ENCODE measurements around the gene RERE. TPM values are rescaled to one million over a fixed set of nuclear protein-coding genes. Genes with fewer than 3 reads are reported as not detected.
A peak's percentile ranks its signal among the peaks of the same experiment; 100 is the strongest.
"Not testable (repeated sequence)": the region's sequence is repeated elsewhere in the genome, so short reads cannot be mapped to it uniquely, and the experiment has no call there.

The RERE gene
- total and polyA plus RNA-seq, 4 donors = 26.8 to 133 (median 82.7) TPM

DNA sequence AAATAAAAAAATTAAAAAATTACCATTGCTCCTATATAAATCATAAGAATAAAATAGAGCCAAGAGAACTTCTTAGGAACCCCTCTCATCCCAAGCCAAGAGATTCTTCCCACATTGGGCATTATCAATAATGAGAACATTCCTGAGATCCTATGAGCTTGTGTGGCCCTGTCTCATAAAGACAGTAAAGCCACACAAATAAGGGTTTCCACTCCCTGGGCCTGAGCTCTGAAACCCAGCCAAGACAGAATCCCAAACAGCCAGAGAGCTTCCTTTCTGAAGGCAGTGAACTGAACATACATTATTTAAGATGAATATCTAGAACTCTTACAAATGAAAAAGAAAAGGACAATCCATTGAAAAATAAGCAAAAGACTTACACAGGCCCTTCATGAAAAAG, 431.2 kb downstream of the RERE start:
- peaks cover 0 to 4% of the 10 kb centered on the region in 2 donors for H3K36me3 ChIP-seq (ENCODE audit: control insufficient read depth in 1 of 2, insufficient read depth in 2 of 2, low read length in 1 of 2)
- intact Hi-C loops (cut with DNase I) = no loop called here
- H3K27ac ChIP-seq (ENCODE audit: low read depth in 1 of 2, low read length in 2 of 2) = no peak overlapping the region
- H3K9me3 ChIP-seq (ENCODE audit: control insufficient read depth, low read length) = no peaks in the 10 kb centered on the region
- H3K4me1 ChIP-seq (ENCODE audit: control insufficient read depth in 1 of 2, insufficient read depth in 2 of 2, low read length in 2 of 2) = no peaks in the 10 kb centered on the region
- ATAC-seq (ENCODE audit: low FRiP score) (no peak), DNase-seq (no peak)
- no peak overlapping the region for H3K4me3 ChIP-seq (ENCODE audit: low read length in 2 of 2)
- no peaks in the 10 kb centered on the region for H3K27me3 ChIP-seq (ENCODE audit: control insufficient read depth in 1 of 2, insufficient read depth in 2 of 2, low read length in 1 of 2)

DNA sequence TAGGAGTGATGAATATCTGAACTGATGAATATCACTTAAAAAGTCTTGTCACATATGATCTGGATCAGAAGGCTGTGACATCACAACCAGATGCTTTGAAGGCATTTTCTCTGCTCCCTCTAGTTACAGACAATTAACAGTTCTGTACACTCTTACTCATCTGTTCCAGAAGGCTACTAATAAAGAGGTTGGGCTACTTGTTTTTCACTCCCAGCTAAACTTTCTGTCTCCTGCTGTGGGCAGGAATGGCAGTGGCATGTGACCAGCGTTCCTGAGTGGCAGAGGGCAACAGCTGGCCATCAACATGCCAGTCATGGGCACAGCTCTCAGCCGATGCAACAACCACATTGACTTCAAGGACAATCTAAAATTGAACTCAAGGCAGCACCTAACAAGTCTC, 432.9 kb downstream of the RERE start:
- Histone ChIP-seq H3K9me3 (ENCODE audit: control insufficient read depth, low read length) (no peaks in the 10 kb centered on the region), H3K27ac (ENCODE audit: low read depth in 1 of 2, low read length in 2 of 2) (peak overlapping the region in 1 of 2 donors; percentile 29), H3K27me3 (ENCODE audit: control insufficient read depth in 1 of 2, insufficient read depth in 2 of 2, low read length in 1 of 2) (no peaks in the 10 kb centered on the region), H3K4me1 (ENCODE audit: control insufficient read depth in 1 of 2, insufficient read depth in 2 of 2, low read length in 2 of 2) (no peaks in the 10 kb centered on the region), H3K4me3 (ENCODE audit: low read length in 2 of 2) (no peak overlapping the region), H3K36me3 (ENCODE audit: control insufficient read depth in 1 of 2, insufficient read depth in 2 of 2, low read length in 1 of 2) (peaks cover 0 to 2% of the 10 kb centered on the region in 2 donors)
- intact Hi-C loops (cut with DNase I) = no loop called here
- WGBS, 2 donors = 49 to 54% methylated on average over 2 of the region's 2 CpGs
- ATAC-seq (ENCODE audit: low FRiP score) = no peak
- DNase-seq = no peak

DNA sequence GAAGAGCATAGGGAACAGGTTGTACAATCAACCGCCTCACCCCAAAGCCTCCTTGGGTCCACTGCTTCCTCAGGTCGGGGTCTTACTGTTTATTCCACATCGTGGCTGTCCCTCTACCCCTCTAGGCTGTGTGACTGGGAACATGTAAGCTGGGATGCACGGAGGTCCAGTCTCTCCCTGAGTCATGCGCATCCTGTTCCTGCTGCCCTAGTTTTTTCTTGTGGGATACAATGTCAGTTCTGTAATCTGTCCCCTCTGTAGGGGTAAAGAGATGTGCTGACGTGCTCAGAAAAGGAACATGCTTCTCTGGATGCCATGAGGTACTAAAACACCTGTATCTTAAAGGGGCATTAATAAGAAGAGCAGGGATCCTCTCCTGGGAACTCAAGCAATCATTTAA, 433.4 kb downstream of the RERE start:
- Histone ChIP-seq H3K9me3 (ENCODE audit: control insufficient read depth, low read length) (no peaks in the 10 kb centered on the region), H3K27me3 (ENCODE audit: control insufficient read depth in 1 of 2, insufficient read depth in 2 of 2, low read length in 1 of 2) (no peaks in the 10 kb centered on the region), H3K4me3 (ENCODE audit: low read length in 2 of 2) (no peak overlapping the region), H3K27ac (ENCODE audit: low read depth in 1 of 2, low read length in 2 of 2) (no peak overlapping the region), H3K4me1 (ENCODE audit: control insufficient read depth in 1 of 2, insufficient read depth in 2 of 2, low read length in 2 of 2) (no peaks in the 10 kb centered on the region), H3K36me3 (ENCODE audit: control insufficient read depth in 1 of 2, insufficient read depth in 2 of 2, low read length in 1 of 2) (no peaks in the 10 kb centered on the region)
- ATAC-seq (ENCODE audit: low FRiP score) = no peak
- intact Hi-C loops (cut with DNase I) = no loop called here
- 74 to 82% methylated on average over 6 of the region's 6 CpGs for WGBS, 2 donors
- no peak for DNase-seq

DNA sequence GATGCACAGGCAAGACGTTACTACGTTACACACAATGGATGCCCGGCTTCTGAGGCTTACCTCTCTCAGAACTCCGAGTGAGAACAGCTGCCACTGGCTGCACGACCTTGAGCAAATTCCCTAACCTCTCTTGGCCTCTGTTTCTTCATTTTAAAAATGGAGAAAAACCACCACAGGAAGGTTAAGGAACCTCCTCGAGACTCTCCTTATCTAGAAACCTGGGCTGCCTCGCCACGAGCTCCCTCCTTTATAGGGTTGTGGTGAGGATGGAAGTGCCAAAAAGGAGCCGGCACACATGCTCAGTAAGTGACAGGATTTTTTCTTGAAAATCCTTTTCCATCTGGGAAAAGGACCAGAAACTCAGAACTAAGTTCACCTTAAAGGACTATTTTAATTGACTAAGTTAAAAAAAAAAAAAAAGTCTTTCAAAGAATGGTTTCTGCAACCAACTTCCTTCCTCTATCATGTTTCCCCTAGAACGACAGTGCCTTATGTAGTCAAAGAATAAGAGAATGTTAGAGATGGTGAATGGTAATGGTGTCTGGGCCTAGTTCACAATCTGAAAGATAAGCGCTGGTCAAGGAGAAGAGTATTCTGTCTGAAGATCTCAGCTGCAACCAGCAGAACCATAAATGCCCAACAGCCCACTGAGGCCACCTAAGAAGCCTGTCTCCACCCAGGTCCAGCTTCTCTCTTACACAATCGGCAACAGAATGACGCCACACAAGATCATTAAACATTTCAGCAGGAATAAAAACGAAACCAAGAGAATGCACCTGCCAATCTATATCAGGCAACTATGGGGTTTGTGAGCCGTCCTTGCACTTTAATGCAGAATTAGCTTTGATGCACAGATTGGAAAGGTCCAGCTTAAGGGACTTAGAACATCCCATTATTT, 434.6 kb downstream of the RERE start:
- ATAC-seq (ENCODE audit: low FRiP score) = no peak
- H3K27ac ChIP-seq (ENCODE audit: low read depth in 1 of 2, low read length in 2 of 2) = no peak overlapping the region
- WGBS, 2 donors = 67 to 68% methylated on average over 15 of the region's 15 CpGs
- intact Hi-C loops (cut with DNase I) = no loop called here
- H3K9me3 ChIP-seq (ENCODE audit: control insufficient read depth, low read length) = no peaks in the 10 kb centered on the region
- no peaks in the 10 kb centered on the region for H3K36me3 ChIP-seq (ENCODE audit: control insufficient read depth in 1 of 2, insufficient read depth in 2 of 2, low read length in 1 of 2)
- H3K27me3 ChIP-seq (ENCODE audit: control insufficient read depth in 1 of 2, insufficient read depth in 2 of 2, low read length in 1 of 2) = no peaks in the 10 kb centered on the region
- no peak for DNase-seq
- no peaks in the 10 kb centered on the region for H3K4me1 ChIP-seq (ENCODE audit: control insufficient read depth in 1 of 2, insufficient read depth in 2 of 2, low read length in 2 of 2)
- H3K4me3 ChIP-seq (ENCODE audit: low read length in 2 of 2) = no peak overlapping the region

DNA sequence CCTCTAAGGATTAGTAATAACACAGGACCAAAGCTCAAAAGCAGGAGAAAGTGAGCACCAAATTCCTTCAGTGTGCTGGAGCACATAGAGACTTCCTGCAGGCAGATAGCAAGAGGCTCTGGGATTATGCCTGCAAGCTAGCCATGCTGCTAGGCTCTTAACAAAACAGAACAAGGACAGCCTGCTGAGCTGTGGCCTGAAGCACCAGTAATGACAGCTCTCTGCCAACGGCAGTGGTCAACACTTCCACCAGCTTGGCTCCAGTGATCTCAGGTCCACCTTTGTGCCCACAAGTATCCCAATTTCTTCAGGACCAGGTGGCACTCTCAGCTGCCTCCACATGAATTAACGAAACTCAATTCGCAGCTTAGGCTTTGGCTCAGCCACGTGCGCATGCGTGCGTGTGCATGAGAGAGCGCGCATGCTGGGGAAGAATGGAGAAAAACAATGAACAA, 435.4 kb downstream of the RERE start:
- ATAC-seq (ENCODE audit: low FRiP score) = no peak
- H3K9me3 ChIP-seq (ENCODE audit: control insufficient read depth, low read length) = no peaks in the 10 kb centered on the region
- no peaks in the 10 kb centered on the region for H3K36me3 ChIP-seq (ENCODE audit: control insufficient read depth in 1 of 2, insufficient read depth in 2 of 2, low read length in 1 of 2)
- no peaks in the 10 kb centered on the region for H3K27me3 ChIP-seq (ENCODE audit: control insufficient read depth in 1 of 2, insufficient read depth in 2 of 2, low read length in 1 of 2)
- no peak for DNase-seq
- peak overlapping the region in 1 of 2 donors; percentile 14 for H3K27ac ChIP-seq (ENCODE audit: low read depth in 1 of 2, low read length in 2 of 2)
- WGBS, 2 donors = 81 to 82% methylated on average over 9 of the region's 9 CpGs
- H3K4me1 ChIP-seq (ENCODE audit: control insufficient read depth in 1 of 2, insufficient read depth in 2 of 2, low read length in 2 of 2) = no peaks in the 10 kb centered on the region
- intact Hi-C loops (cut with DNase I) = no loop called here
- H3K4me3 ChIP-seq (ENCODE audit: low read length in 2 of 2) = no peak overlapping the region

DNA sequence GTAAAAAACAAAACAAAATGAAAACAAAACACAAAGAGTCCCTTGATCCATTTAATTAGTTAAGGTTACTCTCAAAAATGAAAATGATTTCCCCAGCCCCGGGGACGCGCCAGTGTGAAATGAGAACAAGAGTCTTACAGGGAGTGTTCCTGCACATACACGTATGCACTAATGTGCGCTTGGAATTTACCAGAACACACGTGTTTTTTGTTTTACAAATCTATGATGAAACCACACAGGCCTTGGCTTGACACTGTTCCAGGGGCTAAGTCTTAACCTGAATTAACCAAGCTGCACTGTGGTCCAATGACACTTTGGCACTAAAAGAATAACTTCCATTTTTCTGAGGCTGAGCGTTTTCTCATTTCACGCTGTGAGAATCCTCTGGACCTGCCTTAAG, 435.8 kb downstream of the RERE start:
- Histone ChIP-seq H3K36me3 (ENCODE audit: control insufficient read depth in 1 of 2, insufficient read depth in 2 of 2, low read length in 1 of 2) (no peaks in the 10 kb centered on the region), H3K27ac (ENCODE audit: low read depth in 1 of 2, low read length in 2 of 2) (no peak overlapping the region), H3K4me1 (ENCODE audit: control insufficient read depth in 1 of 2, insufficient read depth in 2 of 2, low read length in 2 of 2) (no peaks in the 10 kb centered on the region), H3K9me3 (ENCODE audit: control insufficient read depth, low read length) (no peaks in the 10 kb centered on the region), H3K27me3 (ENCODE audit: control insufficient read depth in 1 of 2, insufficient read depth in 2 of 2, low read length in 1 of 2) (no peaks in the 10 kb centered on the region), H3K4me3 (ENCODE audit: low read length in 2 of 2) (no peak overlapping the region)
- intact Hi-C loops (cut with DNase I) = no loop called here
- 45 to 51% methylated on average over 8 of the region's 8 CpGs for WGBS, 2 donors
- ATAC-seq (ENCODE audit: low FRiP score) = no peak
- DNase-seq = no peak

DNA sequence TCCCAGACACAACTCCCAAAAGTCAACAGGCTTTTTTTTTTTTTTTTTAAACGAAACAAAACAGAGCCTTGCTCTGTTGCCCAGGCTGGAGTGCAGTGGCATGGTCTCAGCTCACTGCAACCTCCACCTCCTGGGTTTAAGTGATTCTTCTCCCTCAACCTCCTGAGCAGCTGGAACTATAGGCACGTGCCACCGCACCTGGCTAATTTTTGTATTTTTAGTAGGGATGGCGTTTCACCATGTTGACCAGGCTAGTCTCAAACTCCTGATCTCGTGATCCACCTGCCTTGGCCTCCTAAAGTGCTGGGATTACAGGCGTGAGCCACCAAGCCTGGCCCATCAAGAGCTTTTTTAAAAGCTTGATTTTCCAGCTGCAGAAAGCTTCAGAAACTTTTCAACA, 437.1 kb downstream of the RERE start:
- ATAC-seq (ENCODE audit: low FRiP score); H3K4me3 ChIP-seq (ENCODE audit: low read length in 2 of 2); DNase-seq; H3K4me1 ChIP-seq (ENCODE audit: control insufficient read depth in 1 of 2, insufficient read depth in 2 of 2, low read length in 2 of 2); H3K27me3 ChIP-seq (ENCODE audit: control insufficient read depth in 1 of 2, insufficient read depth in 2 of 2, low read length in 1 of 2); H3K27ac ChIP-seq (ENCODE audit: low read depth in 1 of 2, low read length in 2 of 2); H3K9me3 ChIP-seq (ENCODE audit: control insufficient read depth, low read length); intact Hi-C loops (cut with DNase I); H3K36me3 ChIP-seq (ENCODE audit: control insufficient read depth in 1 of 2, insufficient read depth in 2 of 2, low read length in 1 of 2): not testable (repeated sequence)
- WGBS, 2 donors = 61 to 69% methylated on average over 6 of the region's 6 CpGs

DNA sequence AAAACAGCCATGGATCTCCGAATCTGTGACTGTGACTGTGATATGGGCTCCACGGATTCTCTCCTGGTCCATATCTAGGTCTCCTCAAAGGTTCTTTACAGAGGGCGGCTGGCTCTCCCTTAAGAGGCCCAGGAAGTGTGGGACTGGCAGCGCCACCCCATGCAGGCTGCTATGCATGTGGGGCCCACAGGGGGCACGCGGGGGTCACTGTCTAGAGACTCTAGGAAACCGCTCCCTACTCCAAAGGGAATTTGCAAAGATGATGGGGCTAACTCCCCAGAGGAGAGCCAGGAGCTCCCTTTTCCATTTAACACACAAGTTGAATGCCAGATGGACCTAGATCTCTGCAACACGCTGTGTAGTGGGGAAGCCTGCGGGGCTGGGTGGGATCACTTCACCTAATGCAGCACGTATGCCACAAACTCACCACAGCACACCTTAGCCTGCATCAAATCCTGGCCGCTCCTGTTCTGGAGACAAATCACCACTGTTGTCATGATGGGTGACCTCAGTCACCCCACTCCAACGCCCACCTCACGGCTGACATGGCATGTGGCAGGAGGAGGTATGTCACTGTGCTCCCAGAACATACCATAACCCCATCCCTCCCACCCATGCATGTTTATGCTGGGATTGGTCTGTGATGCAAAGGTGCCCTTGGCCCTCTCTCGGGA, 437.8 kb downstream of the RERE start:
- H3K36me3 ChIP-seq (ENCODE audit: control insufficient read depth in 1 of 2, insufficient read depth in 2 of 2, low read length in 1 of 2) = no peaks in the 10 kb centered on the region
- DNase-seq (no peak), ATAC-seq (ENCODE audit: low FRiP score) (no peak)
- peaks cover 0 to 1% of the 10 kb centered on the region in 2 donors for H3K4me1 ChIP-seq (ENCODE audit: control insufficient read depth in 1 of 2, insufficient read depth in 2 of 2, low read length in 2 of 2)
- 72 to 78% methylated on average over 14 of the region's 14 CpGs for WGBS, 2 donors
- no peaks in the 10 kb centered on the region for H3K27me3 ChIP-seq (ENCODE audit: control insufficient read depth in 1 of 2, insufficient read depth in 2 of 2, low read length in 1 of 2)
- no peak overlapping the region for H3K27ac ChIP-seq (ENCODE audit: low read depth in 1 of 2, low read length in 2 of 2)
- no peaks in the 10 kb centered on the region for H3K9me3 ChIP-seq (ENCODE audit: control insufficient read depth, low read length)
- no peak overlapping the region for H3K4me3 ChIP-seq (ENCODE audit: low read length in 2 of 2)
- intact Hi-C loops (cut with DNase I) = loop anchor here in 1 of 2 donors (10.0 kb wide), 1 partner anchor 145 kb away; no protein-coding TSS in a partner anchor
